ENCODE results near the gene SPIN1. TPM values are rescaled to one million over a fixed set of nuclear protein-coding genes. Genes with fewer than 3 reads are reported as not detected.
"Not testable (repeated sequence)": the region's sequence is repeated elsewhere in the genome, so short reads cannot be mapped to it uniquely, and the experiment has no call there.

Gene SPIN1
- total RNA-seq (2014; rRNA removed; shearing (Covaris generic)) = 79.9 and 82.5 TPM in 2 replicates

GRCh38 chr9:88388203-88388885 is at the start of gene SPIN1:
Gene SPIN1 (plus strand): TSS chr9:88388444. CDS start chr9:88426540, 38,096 bp downstream.
- Histone ChIP-seq H3K4me1 (peaks cover 6% of the 10 kb centered on the region), H3K27ac (peak within 1 kb of the TSS; percentile 80), H3K4me3 (peak within 1 kb of the TSS; percentile 72), H3K9me3 (replicated peaks) (no peaks in the 10 kb centered on the region), H3K27me3 (no peaks in the 10 kb centered on the region), H3K36me3 (peaks cover 13% of the 10 kb centered on the region; the same call in 1 of the 2 replicates)
- peak; percentile 84 to 86 for DNase-seq

- H3K4me3 ChIP-seq = no peak overlapping the region
- peaks cover 11% of the 10 kb centered on the region for H3K4me1 ChIP-seq
- no peaks in the 10 kb centered on the region for H3K9me3 ChIP-seq (replicated peaks)
- DNase-seq = peak; percentile 42 to 61
- no peak overlapping the region for H3K27ac ChIP-seq
- no peaks in the 10 kb centered on the region for H3K36me3 ChIP-seq
- no peaks in the 10 kb centered on the region for H3K27me3 ChIP-seq
Measured at GRCh38 chr9:88339317-88339716, 48.9 kb upstream of the SPIN1 start.

- no peak overlapping the region for H3K27ac ChIP-seq
- no peaks in the 10 kb centered on the region for H3K36me3 ChIP-seq
- H3K4me1 ChIP-seq = peaks cover 11% of the 10 kb centered on the region
- no peaks in the 10 kb centered on the region for H3K9me3 ChIP-seq (replicated peaks)
- H3K27me3 ChIP-seq = no peaks in the 10 kb centered on the region
- no peak for DNase-seq
- no peak overlapping the region for H3K4me3 ChIP-seq
Measured at GRCh38 chr9:88342246-88342645, 46.0 kb upstream of the SPIN1 start.

GRCh38 chr9:88344013-88344412 is 44.2 kb upstream of the SPIN1 start:
- DNase-seq = no peak
- no peaks in the 10 kb centered on the region for H3K36me3 ChIP-seq
- H3K27me3 ChIP-seq = no peaks in the 10 kb centered on the region
- H3K4me3 ChIP-seq = no peak overlapping the region
- peaks cover 9% of the 10 kb centered on the region for H3K4me1 ChIP-seq
- no peaks in the 10 kb centered on the region for H3K9me3 ChIP-seq (replicated peaks)
- H3K27ac ChIP-seq = no peak overlapping the region

- not testable (repeated sequence) for H3K27me3 ChIP-seq; H3K36me3 ChIP-seq; H3K27ac ChIP-seq; H3K9me3 ChIP-seq (replicated peaks); DNase-seq; H3K4me1 ChIP-seq; H3K4me3 ChIP-seq
Measured at GRCh38 chr9:88350354-88350753, 37.9 kb upstream of the SPIN1 start.

- Histone ChIP-seq H3K36me3 (no peaks in the 10 kb centered on the region), H3K27ac (no peak overlapping the region), H3K4me1 (no peaks in the 10 kb centered on the region), H3K4me3 (no peak overlapping the region), H3K27me3 (no peaks in the 10 kb centered on the region; the same call in 1 of the 2 replicates), H3K9me3 (replicated peaks) (no peaks in the 10 kb centered on the region; the same call in 1 of the 2 replicates)
- DNase-seq = no peak
Measured at GRCh38 chr9:88355166-88355565, 33.1 kb upstream of the SPIN1 start.

- H3K4me3 ChIP-seq; DNase-seq; H3K27ac ChIP-seq; H3K36me3 ChIP-seq; H3K9me3 ChIP-seq (replicated peaks); H3K4me1 ChIP-seq; H3K27me3 ChIP-seq: not testable (repeated sequence)
Measured at GRCh38 chr9:88357250-88357649, 31.0 kb upstream of the SPIN1 start.

GRCh38 chr9:88358723-88359122 is 29.5 kb upstream of the SPIN1 start:
- Histone ChIP-seq H3K9me3 (replicated peaks) (no peaks in the 10 kb centered on the region; the same call in 1 of the 2 replicates), H3K4me1 (no peaks in the 10 kb centered on the region; the same call in 1 of the 2 replicates), H3K4me3 (no peak overlapping the region), H3K36me3 (no peaks in the 10 kb centered on the region), H3K27me3 (no peaks in the 10 kb centered on the region; the same call in 1 of the 2 replicates), H3K27ac (no peak overlapping the region)
- DNase-seq = no peak

GRCh38 chr9:88359974-88360373 is 28.3 kb upstream of the SPIN1 start:
- DNase-seq = no peak
- Histone ChIP-seq H3K4me1 (no peaks in the 10 kb centered on the region; the same call in 1 of the 2 replicates), H3K27me3 (no peaks in the 10 kb centered on the region; the same call in 1 of the 2 replicates), H3K36me3 (no peaks in the 10 kb centered on the region), H3K4me3 (no peak overlapping the region), H3K27ac (no peak overlapping the region), H3K9me3 (replicated peaks) (no peaks in the 10 kb centered on the region; the same call in 1 of the 2 replicates)

- H3K4me1 ChIP-seq = no peaks in the 10 kb centered on the region; the same call in 1 of the 2 replicates
- no peak for DNase-seq
- no peaks in the 10 kb centered on the region; the same call in 1 of the 2 replicates for H3K9me3 ChIP-seq (replicated peaks)
- H3K27ac ChIP-seq = no peak overlapping the region
- no peaks in the 10 kb centered on the region for H3K27me3 ChIP-seq
- H3K4me3 ChIP-seq = no peak overlapping the region
- H3K36me3 ChIP-seq = no peaks in the 10 kb centered on the region
Measured at GRCh38 chr9:88362681-88363080, 25.6 kb upstream of the SPIN1 start.

GRCh38 chr9:88363661-88364060 is 24.6 kb upstream of the SPIN1 start:
- Histone ChIP-seq H3K27ac (no peak overlapping the region), H3K27me3 (no peaks in the 10 kb centered on the region), H3K9me3 (replicated peaks) (peaks cover 4% of the 10 kb centered on the region; the same call in 1 of the 2 replicates), H3K4me3 (no peak overlapping the region), H3K4me1 (no peaks in the 10 kb centered on the region; the same call in 1 of the 2 replicates), H3K36me3 (no peaks in the 10 kb centered on the region)
- DNase-seq = no peak

GRCh38 chr9:88364706-88365105 is 23.5 kb upstream of the SPIN1 start:
- H3K9me3 ChIP-seq (replicated peaks) = peaks cover 4% of the 10 kb centered on the region; the same call in 1 of the 2 replicates
- H3K27me3 ChIP-seq = no peaks in the 10 kb centered on the region
- no peaks in the 10 kb centered on the region for H3K36me3 ChIP-seq
- H3K4me1 ChIP-seq = no peaks in the 10 kb centered on the region; the same call in 1 of the 2 replicates
- no peak for DNase-seq
- H3K4me3 ChIP-seq = no peak overlapping the region
- H3K27ac ChIP-seq = no peak overlapping the region

- no peak for DNase-seq
- Histone ChIP-seq H3K4me3 (no peak overlapping the region), H3K36me3 (no peaks in the 10 kb centered on the region), H3K9me3 (replicated peaks) (peaks cover 4% of the 10 kb centered on the region; the same call in 1 of the 2 replicates), H3K4me1 (no peaks in the 10 kb centered on the region), H3K27me3 (no peaks in the 10 kb centered on the region), H3K27ac (no peak overlapping the region)
Measured at GRCh38 chr9:88370346-88370745, 17.9 kb upstream of the SPIN1 start.

- DNase-seq = no peak
- no peaks in the 10 kb centered on the region for H3K4me1 ChIP-seq
- H3K27ac ChIP-seq = no peak overlapping the region
- peaks cover 4% of the 10 kb centered on the region; the same call in 1 of the 2 replicates for H3K9me3 ChIP-seq (replicated peaks)
- no peaks in the 10 kb centered on the region for H3K27me3 ChIP-seq
- no peaks in the 10 kb centered on the region for H3K36me3 ChIP-seq
- H3K4me3 ChIP-seq = no peak overlapping the region
Measured at GRCh38 chr9:88372103-88372654, 16.1 kb upstream of the SPIN1 start.

GRCh38 chr9:88373045-88373444 is 15.2 kb upstream of the SPIN1 start:
- DNase-seq = no peak
- no peaks in the 10 kb centered on the region for H3K27me3 ChIP-seq

More at GRCh38 chr9:88373045-88373444, 15.2 kb upstream of the SPIN1 start:
- Histone ChIP-seq H3K4me1 (no peaks in the 10 kb centered on the region), H3K4me3 (no peak overlapping the region), H3K9me3 (replicated peaks) (peaks cover 3% of the 10 kb centered on the region), H3K27ac (no peak overlapping the region), H3K36me3 (no peaks in the 10 kb centered on the region)
